ENCODE data around the gene VWA5A. TPM values are rescaled to one million over a fixed set of nuclear protein-coding genes. Genes with fewer than 3 reads are reported as not detected.

VWA5A gene
- total RNA-seq, 6 experiments from 2014 or later = 3.5 to 9.0 (median 5.8) TPM

DNA sequence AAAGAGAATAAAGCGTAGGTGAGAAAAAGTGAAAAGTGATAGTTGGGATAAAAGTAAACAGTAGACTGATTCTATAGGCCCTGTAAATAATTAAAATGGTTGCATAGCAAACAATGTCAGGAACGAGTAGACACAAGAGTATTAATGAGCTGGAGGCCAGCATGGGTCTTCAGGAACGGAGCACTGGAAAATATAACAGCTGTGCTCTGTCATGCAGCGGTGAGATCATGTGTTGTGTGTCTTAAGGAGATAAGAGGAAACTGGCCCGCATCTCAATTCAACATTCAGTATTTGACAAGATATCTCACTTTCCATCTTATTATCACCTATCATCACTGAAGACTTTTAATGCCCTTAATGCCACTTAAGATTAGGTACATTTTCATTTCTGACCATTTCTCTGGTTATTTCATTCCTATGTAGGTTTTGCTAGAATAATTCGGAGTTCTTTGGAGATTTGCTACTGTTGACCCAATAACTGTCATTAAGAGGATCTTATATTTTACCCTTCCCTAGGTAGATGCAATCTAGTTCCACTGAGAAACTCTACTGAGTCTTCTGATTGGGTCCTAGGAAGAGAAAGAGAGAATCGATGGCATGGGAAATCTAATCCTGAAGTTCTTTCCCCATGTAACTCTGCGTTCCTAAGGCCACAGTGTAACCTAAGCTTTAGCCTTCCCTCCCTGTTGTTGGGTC lies 35.5 kb upstream of the VWA5A start:
- H3K4me1 ChIP-seq = peaks cover 0 to 2% (median 0%) of the 10 kb centered on the region in 4 donors
- ATAC-seq = no peak
- 53% methylated on average over 7 of the region's 8 CpGs for WGBS (ENCODE audit: insufficient coverage, low coverage, low lambda C conversion rate, missing lambda C conversion rate)
- H3K9me3 ChIP-seq = no peaks in the 10 kb centered on the region
- intact Hi-C loops (cut with DNase I) = no loop called here
- no peak for DNase-seq
- no peaks in the 10 kb centered on the region for H3K36me3 ChIP-seq
- TF ChIP-seq, protein P1, sequence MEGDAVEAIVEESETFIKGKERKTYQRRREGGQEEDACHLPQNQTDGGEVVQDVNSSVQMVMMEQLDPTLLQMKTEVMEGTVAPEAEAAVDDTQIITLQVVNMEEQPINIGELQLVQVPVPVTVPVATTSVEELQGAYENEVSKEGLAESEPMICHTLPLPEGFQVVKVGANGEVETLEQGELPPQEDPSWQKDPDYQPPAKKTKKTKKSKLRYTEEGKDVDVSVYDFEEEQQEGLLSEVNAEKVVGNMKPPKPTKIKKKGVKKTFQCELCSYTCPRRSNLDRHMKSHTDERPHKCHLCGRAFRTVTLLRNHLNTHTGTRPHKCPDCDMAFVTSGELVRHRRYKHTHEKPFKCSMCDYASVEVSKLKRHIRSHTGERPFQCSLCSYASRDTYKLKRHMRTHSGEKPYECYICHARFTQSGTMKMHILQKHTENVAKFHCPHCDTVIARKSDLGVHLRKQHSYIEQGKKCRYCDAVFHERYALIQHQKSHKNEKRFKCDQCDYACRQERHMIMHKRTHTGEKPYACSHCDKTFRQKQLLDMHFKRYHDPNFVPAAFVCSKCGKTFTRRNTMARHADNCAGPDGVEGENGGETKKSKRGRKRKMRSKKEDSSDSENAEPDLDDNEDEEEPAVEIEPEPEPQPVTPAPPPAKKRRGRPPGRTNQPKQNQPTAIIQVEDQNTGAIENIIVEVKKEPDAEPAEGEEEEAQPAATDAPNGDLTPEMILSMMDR (IDR thresholded peaks at IDR 0.05) = no peak
- TF ChIP-seq POLR2A (IDR thresholded peaks at IDR 0.05) = no peak
- no peak overlapping the region for H3K4me3 ChIP-seq
- H3K27me3 ChIP-seq = peaks cover 0 to 4% of the 10 kb centered on the region in 2 donors
- H3K27ac ChIP-seq = no peak overlapping the region

DNA sequence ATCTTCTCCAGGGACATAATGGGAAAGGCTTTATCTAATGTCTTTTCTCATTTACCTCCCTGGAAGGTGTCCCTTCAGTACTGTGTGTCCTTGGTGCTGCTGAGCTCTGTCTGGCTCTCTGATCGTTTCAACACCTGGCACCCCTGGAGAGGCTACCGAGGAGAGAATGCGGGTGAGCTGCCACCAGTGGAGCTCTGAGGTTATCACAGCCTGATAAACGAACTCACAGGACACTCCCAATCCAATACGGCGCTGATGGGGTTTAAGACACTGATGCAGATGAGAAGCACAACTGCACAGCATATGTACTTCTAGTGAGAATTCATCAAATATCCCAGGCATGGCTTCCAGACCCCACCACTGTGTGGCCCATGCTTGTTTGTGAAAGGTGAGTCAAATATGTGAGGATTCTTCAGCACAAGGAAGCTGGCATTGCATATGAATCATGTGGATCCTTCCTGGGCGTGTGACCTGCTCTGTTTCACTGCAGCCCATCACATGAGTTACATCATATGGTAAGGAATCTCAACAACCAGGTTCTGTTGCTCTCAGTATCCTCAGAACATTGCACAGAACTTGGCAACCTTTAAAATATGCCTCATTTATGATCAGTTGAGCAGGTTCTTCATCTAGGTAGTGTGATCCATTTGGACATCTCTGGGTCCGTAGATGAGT lies 34.8 kb upstream of the VWA5A start:
- Histone ChIP-seq H3K27ac (no peak overlapping the region), H3K9me3 (no peaks in the 10 kb centered on the region), H3K27me3 (peaks cover 0 to 4% of the 10 kb centered on the region in 2 donors), H3K4me3 (no peak overlapping the region), H3K36me3 (no peaks in the 10 kb centered on the region), H3K4me1 (peaks cover 0 to 2% (median 0%) of the 10 kb centered on the region in 4 donors)
- ATAC-seq (no peak), DNase-seq (no peak)
- intact Hi-C loops (cut with DNase I) = no loop called here
- TF ChIP-seq POLR2A (IDR thresholded peaks at IDR 0.05) = no peak
- TF ChIP-seq, protein P1 (IDR thresholded peaks at IDR 0.05) = no peak
- WGBS (ENCODE audit: insufficient coverage, low coverage, low lambda C conversion rate, missing lambda C conversion rate) = 41% methylated on average over 4 of the region's 8 CpGs

DNA sequence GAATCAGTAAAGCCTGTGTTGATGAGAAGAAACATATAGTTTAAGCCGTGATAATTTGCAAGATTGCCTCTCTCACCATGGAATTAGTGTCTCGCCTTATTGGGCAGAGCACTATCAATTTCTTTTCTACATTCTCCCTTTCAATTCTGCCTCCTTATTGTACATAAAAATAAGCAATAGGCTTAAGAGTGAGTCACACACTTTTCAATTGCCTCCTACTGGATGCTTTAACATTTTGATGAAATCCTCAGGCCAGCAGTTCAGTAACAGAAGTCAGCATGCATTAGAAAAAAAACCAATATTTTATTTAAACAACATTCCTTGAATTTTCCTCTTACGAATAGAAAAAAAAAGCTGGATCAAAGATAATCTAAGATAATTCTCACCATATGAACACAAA lies 33.8 kb upstream of the VWA5A start:
- DNase-seq = no peak
- Histone ChIP-seq H3K4me3 (no peak overlapping the region), H3K27me3 (peaks cover 0 to 4% of the 10 kb centered on the region in 2 donors), H3K36me3 (no peaks in the 10 kb centered on the region), H3K4me1 (no peaks in the 10 kb centered on the region), H3K27ac (no peak overlapping the region), H3K9me3 (no peaks in the 10 kb centered on the region)
- TF ChIP-seq POLR2A (IDR thresholded peaks at IDR 0.05) = no peak
- TF ChIP-seq, protein P1 (IDR thresholded peaks at IDR 0.05) = no peak
- ATAC-seq = no peak
- 59% methylated on average over 3 of the region's 3 CpGs for WGBS (ENCODE audit: insufficient coverage, low coverage, low lambda C conversion rate, missing lambda C conversion rate)
- intact Hi-C loops (cut with DNase I) = no loop called here

DNA sequence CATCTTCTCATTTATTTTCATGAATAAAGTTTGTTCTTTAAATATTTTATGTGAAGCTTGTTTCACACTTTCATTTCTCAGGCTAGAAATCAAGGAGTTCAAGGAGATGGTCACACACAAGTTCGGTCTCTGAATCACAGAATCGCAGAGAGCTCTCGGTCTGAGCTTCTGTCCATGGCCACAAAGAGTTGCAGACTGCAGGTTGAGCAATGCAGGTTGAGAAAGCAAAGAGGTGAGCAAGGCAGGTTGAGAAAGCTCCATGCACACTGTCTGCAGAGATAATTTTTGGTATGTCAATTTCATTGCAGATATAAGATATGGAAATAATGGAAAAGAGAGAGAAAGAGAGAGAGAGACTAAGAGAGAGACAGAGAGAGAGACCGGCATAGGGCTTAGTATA lies 32.9 kb upstream of the VWA5A start:
- no peak for DNase-seq
- Histone ChIP-seq H3K27ac (no peak overlapping the region), H3K4me1 (no peaks in the 10 kb centered on the region), H3K27me3 (peaks cover 0 to 1% of the 10 kb centered on the region in 2 donors), H3K4me3 (no peak overlapping the region), H3K9me3 (no peaks in the 10 kb centered on the region), H3K36me3 (no peaks in the 10 kb centered on the region)
- 52% methylated on average over 4 of the region's 4 CpGs for WGBS (ENCODE audit: insufficient coverage, low coverage, low lambda C conversion rate, missing lambda C conversion rate)
- ATAC-seq = no peak
- TF ChIP-seq, protein P1 (IDR thresholded peaks at IDR 0.05) = no peak
- no peak for TF ChIP-seq POLR2A (IDR thresholded peaks at IDR 0.05)
- intact Hi-C loops (cut with DNase I) = no loop called here
